GM12892 (cell line): ENCODE measurements around the gene RBPMS2.

Experiments used
- POLR2A ChIP-seq: IDR thresholded peaks from 2 replicates; pipeline ENCODE4 v1.6.1; 2011; ENCODE audit warnings: low read depth, low read length, control low read depth
- POLR2AphosphoS5 ChIP-seq: IDR thresholded peaks from 2 replicates; pipeline ENCODE4 v1.6.1; 2011; ENCODE audit warnings: low read depth, low read length, control low read depth
- TAF1 ChIP-seq: IDR thresholded peaks from 2 replicates; pipeline ENCODE4 v1.6.1; 2011; ENCODE audit warnings: low read depth, mild to moderate bottlenecking, control low read depth, low read length, borderline replicate concordance

- no peak for TF ChIP-seq POLR2A
- no peak for TF ChIP-seq POLR2AphosphoS5
- no peak for TF ChIP-seq TAF1
Measured at GRCh38 chr15:64694816-64695215, 80.6 kb downstream of the RBPMS2 start.
